ENCODE measurements around the gene C5orf52. TPM values are rescaled to one million over a fixed set of nuclear protein-coding genes. Genes with fewer than 3 reads are reported as not detected.
A peak's percentile ranks its signal among the peaks of the same experiment; 100 is the strongest.

Gene C5orf52
- not detected in 2 replicates for total RNA-seq

DNA sequence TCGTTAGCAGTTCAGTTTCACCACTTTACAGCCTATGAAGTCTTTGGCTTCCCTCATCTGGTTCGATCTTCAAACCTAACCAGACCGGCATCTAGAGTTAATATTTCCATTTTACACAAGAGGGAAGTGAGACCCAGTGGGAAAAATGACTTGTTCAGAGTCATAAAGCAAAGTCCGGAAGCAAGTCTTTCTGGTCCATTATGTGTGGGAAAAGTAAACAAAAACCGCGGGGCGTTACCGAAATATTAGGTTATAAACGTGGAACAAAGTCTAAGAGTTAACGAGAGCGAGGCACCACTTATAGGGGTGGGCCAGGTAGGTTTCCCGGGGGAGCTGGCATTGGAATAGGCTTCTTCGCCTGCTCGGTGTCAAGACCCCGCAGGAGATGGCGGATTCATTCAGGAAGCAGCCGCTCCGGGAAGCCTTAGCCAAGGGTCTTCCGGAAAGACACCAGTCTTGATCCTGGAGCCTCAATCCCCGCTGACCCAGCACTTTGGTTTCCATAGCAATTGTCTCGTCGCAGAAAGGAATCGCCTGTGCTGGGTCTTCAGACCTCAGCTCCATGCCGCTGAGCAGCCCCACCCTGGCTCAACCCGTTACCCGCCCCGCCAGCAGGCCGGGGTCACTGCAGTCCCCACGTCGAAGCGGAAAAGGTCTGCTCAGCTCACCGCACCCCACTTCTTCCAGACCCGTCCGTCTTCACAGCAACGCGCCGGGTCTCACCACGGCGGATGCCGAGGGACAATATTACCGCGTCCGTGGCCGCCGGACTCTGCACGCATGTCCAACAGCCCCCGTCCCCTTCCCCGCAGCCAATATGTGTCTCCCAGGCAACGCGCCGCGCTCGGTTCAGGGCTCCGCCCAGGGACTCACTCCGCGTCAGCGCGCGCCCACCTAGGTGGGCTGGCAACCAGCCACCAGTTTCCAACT lies at the start of gene C5orf52:
C5orf52 (plus strand) TSS at position 872 of the 930 bp plus-strand sequence. CDS start 82 bp downstream, outside the sequence.
- Histone ChIP-seq H3K36me3 (ENCODE audit: control insufficient read depth, insufficient read depth, low read length) (no peaks in the 10 kb centered on the region), H3K27me3 (ENCODE audit: control insufficient read depth, insufficient read depth, low read length) (peaks cover 2% of the 10 kb centered on the region), H3K4me3 (ENCODE audit: low read depth, low read length) (peak within 1 kb of the TSS; percentile 45)
- TF ChIP-seq, protein P1, sequence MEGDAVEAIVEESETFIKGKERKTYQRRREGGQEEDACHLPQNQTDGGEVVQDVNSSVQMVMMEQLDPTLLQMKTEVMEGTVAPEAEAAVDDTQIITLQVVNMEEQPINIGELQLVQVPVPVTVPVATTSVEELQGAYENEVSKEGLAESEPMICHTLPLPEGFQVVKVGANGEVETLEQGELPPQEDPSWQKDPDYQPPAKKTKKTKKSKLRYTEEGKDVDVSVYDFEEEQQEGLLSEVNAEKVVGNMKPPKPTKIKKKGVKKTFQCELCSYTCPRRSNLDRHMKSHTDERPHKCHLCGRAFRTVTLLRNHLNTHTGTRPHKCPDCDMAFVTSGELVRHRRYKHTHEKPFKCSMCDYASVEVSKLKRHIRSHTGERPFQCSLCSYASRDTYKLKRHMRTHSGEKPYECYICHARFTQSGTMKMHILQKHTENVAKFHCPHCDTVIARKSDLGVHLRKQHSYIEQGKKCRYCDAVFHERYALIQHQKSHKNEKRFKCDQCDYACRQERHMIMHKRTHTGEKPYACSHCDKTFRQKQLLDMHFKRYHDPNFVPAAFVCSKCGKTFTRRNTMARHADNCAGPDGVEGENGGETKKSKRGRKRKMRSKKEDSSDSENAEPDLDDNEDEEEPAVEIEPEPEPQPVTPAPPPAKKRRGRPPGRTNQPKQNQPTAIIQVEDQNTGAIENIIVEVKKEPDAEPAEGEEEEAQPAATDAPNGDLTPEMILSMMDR (IDR thresholded peaks at IDR 0.05; ENCODE audit: insufficient read depth, low read length, severe bottlenecking), result no peak
- DNase-seq (ENCODE audit: low read depth) (peak; percentile 53), FAIRE-seq (no peak)

DNA sequence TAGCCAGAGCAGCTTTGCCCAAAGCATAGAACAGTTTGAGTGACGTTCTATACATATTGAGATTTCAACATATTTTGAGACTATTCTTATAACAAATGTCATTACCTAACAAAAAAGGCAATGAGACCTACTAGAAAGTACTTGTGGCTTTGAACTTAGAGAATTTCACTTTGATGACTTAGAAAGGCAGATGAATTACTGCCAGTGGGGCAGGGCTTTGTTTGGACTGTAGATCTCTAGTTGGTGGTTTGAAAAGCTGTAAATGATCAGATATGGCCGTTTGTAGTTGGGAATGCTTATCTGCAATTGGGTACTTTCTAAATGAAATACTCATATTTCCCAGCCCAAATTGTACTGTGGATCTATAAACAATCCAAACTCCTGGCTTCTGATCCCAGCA lies 47.2 kb upstream of the C5orf52 start:
- Histone ChIP-seq H3K36me3 (ENCODE audit: control insufficient read depth, insufficient read depth, low read length) (no peaks in the 10 kb centered on the region), H3K4me3 (ENCODE audit: low read depth, low read length) (no peak overlapping the region), H3K27me3 (ENCODE audit: control insufficient read depth, insufficient read depth, low read length) (no peaks in the 10 kb centered on the region)
- FAIRE-seq, result no peak
- TF ChIP-seq, protein P1 (IDR thresholded peaks at IDR 0.05; ENCODE audit: insufficient read depth, low read length, severe bottlenecking), result no peak
- DNase-seq (ENCODE audit: low read depth), result no peak

DNA sequence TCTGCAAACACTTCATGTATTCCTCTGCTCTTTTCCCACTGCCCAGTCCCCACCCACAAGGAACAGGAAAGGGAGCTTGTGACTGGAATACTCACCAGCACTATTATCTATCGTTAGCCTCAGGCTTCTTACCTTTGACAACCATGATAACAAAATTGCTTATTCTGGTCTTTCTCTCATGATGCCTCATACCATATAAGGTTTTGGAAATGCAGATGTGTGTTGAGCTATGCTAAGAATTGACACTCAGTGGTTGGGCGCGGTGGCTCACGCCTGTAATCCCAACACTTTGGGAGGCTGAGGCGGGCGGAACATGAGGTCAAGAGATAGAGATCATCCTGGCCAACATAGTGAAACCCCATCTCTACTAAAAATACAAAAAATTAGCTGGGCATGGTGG lies 44.5 kb upstream of the C5orf52 start:
- H3K27me3 ChIP-seq (ENCODE audit: control insufficient read depth, insufficient read depth, low read length), result no peaks in the 10 kb centered on the region
- FAIRE-seq (no peak), DNase-seq (ENCODE audit: low read depth) (no peak)
- TF ChIP-seq, protein P1 (IDR thresholded peaks at IDR 0.05; ENCODE audit: insufficient read depth, low read length, severe bottlenecking), result no peak
- no peaks in the 10 kb centered on the region for H3K36me3 ChIP-seq (ENCODE audit: control insufficient read depth, insufficient read depth, low read length)
- H3K4me3 ChIP-seq (ENCODE audit: low read depth, low read length), result no peak overlapping the region

DNA sequence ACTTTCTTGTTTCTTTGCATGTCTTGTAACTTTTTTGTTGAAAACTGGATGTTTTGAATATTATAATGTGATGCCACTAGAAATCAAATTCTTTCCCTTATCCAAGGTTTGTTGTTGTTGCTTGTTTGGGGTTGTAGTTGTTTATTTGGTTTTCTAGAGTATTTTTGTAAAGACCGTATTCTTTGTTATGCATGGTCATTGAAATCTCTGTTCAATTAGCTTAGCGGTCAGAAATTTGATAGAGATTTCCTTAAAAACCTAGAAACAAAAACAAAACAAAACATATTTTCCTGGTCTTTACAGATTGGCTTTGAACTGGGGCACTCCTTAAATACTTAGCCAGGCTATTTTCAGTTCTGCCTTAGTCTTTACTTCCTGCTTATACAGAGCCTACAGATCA lies 41.0 kb upstream of the C5orf52 start:
- Histone ChIP-seq H3K4me3 (ENCODE audit: low read depth, low read length) (no peak overlapping the region), H3K36me3 (ENCODE audit: control insufficient read depth, insufficient read depth, low read length) (no peaks in the 10 kb centered on the region), H3K27me3 (ENCODE audit: control insufficient read depth, insufficient read depth, low read length) (no peaks in the 10 kb centered on the region)
- DNase-seq (ENCODE audit: low read depth) (no peak), FAIRE-seq (no peak)
- TF ChIP-seq, protein P1 (IDR thresholded peaks at IDR 0.05; ENCODE audit: insufficient read depth, low read length, severe bottlenecking), result no peak

DNA sequence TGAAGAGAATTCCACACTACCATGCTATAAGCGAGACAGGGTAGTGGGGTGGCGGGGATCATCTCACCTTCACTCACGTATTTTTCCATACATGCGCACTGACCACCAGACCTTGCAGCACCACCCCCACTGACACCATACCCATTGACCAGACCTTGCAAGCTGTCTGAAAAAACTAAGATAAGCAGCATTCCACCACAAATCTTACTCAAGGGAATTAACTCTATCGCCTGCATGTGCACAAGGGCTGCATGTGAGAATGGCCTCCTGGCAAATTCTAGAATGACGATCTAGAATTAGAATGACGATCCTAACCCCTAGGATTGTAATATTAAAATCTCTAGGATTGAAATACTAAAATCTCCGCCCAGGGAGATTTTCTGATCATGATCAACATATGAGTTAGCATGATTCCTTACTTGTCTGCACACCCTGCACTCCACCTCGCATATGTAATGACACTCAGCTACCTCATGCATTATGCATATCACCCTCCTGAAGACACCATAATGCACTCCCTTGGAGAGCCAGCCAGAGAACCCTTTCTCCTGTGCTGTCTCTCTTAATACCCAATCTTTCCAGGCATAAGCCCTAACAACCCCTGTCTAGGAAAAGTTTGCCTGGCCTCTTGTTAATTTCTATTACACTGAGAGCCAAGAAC lies 30.8 kb upstream of the C5orf52 start:
- no peak for FAIRE-seq

More for the DNA sequence above, 30.8 kb upstream of the C5orf52 start:
- no peak overlapping the region for H3K4me3 ChIP-seq (ENCODE audit: low read depth, low read length)
- no peak for DNase-seq (ENCODE audit: low read depth)
- H3K36me3 ChIP-seq (ENCODE audit: control insufficient read depth, insufficient read depth, low read length), result no peaks in the 10 kb centered on the region
- TF ChIP-seq, protein P1 (IDR thresholded peaks at IDR 0.05; ENCODE audit: insufficient read depth, low read length, severe bottlenecking), result no peak
- no peaks in the 10 kb centered on the region for H3K27me3 ChIP-seq (ENCODE audit: control insufficient read depth, insufficient read depth, low read length)
